Panc1 (cell line): Measurements from ENCODE around the gene PPP1R3C. TPM values are rescaled to one million over a fixed set of nuclear protein-coding genes. Genes with fewer than 3 reads are reported as not detected.
A peak's percentile ranks its signal among the peaks of the same experiment; 100 is the strongest.

Experiments used
- ATAC-seq: fragments of 200-7000 bp; cut with Tn5 transposase; 2 replicates; pipeline ENCODE4 v1.9.1; 2020; ENCODE audit warnings: mild to moderate bottlenecking, moderate library complexity
- BruUV-seq: library from RNA; stranded (reverse); fragments of 400-500 nt; replicated peaks from 2 replicates; lab custom pipeline; 2021; lab: Mats Ljungman, UMichigan
- CTCF ChIA-PET: fragments of 300-600 bp; sonication (Branson Sonifier 250); formaldehyde crosslinking; loops from one replicate; lab custom pipeline; 2022; ENCODE audit warnings: antibody characterized with exemption; lab: Charles Lee
- POLR2A ChIA-PET: fragments of 300-600 bp; sonication (Branson Sonifier 250); formaldehyde crosslinking; loops from one replicate; lab custom pipeline; 2022; ENCODE audit warnings: antibody characterized with exemption; lab: Charles Lee
- DNase-seq: peaks from one replicate; pipeline ENCODE4 v3.0.0-alpha.2; 2010; ENCODE audit warnings: low read depth, low spot score
- H3K27ac ChIP-seq: 2 replicates; pipeline ENCODE4 v1.5.1; 2011; ENCODE audit warnings: mild to moderate bottlenecking, low read length, inconsistent platforms
- H3K27me3 ChIP-seq: fragments of 200-500 bp; sonication (Bioruptor generic); 2 replicates; pipeline ENCODE4 v1.6.0; 2014; ENCODE audit warnings: low read length, inconsistent platforms; ENCODE audit not compliant: control insufficient read depth, insufficient read depth
- H3K36me3 ChIP-seq: fragments of 200-500 bp; sonication (Bioruptor generic); 2 replicates; pipeline ENCODE4 v1.5.1; 2014; ENCODE audit warnings: inconsistent platforms, mild to moderate bottlenecking, low read length, moderate library complexity; ENCODE audit not compliant: control insufficient read depth, insufficient read depth
- H3K4me1 ChIP-seq: 2 replicates; pipeline ENCODE4 v1.5.1; 2011; ENCODE audit warnings: inconsistent platforms, mild to moderate bottlenecking, low read length, moderate library complexity; ENCODE audit not compliant: control insufficient read depth, insufficient read depth
- H3K4me3 ChIP-seq, 2 experiments: 2 replicates each; pipeline ENCODE4 v1.5.1; 2011 to 2012; ENCODE audit warnings: low read depth in 2 of 2, low read length in 2 of 2, mild to moderate bottlenecking in 2 of 2, inconsistent platforms in 1 of 2, moderate library complexity in 1 of 2
- H3K9me3 ChIP-seq: fragments of 200-500 bp; sonication (Bioruptor generic); 2 replicates; pipeline ENCODE4 v1.5.1; 2014; ENCODE audit warnings: low read depth, mild to moderate bottlenecking, inconsistent platforms, low read length, moderate library complexity; ENCODE audit not compliant: control insufficient read depth, insufficient read depth
- POLR2AphosphoS5 ChIP-seq: IDR thresholded peaks from 2 replicates; pipeline ENCODE4 v1.6.1; 2012; ENCODE audit warnings: mild to moderate bottlenecking, low read depth, low read length, moderate library complexity
- SIN3A ChIP-seq: IDR thresholded peaks from 2 replicates; pipeline ENCODE4 v1.6.1; 2012; ENCODE audit warnings: low read depth, mild to moderate bottlenecking, low read length, moderate library complexity, borderline replicate concordance; ENCODE audit not compliant: insufficient read depth
- TCF7L2 ChIP-seq: IDR thresholded peaks from 2 replicates; pipeline ENCODE4 v1.6.1; 2011; ENCODE audit warnings: mild to moderate bottlenecking, low read depth, low read length, inconsistent platforms
- in situ Hi-C: cut with HindIII; loops from 2 replicates; pipeline ENCODE4 v1.10.0; 2016; ENCODE audit warnings: low sequenced_read_pairs, low pct_unique_long_range_greater_than_20kb
- intact Hi-C: fragments of 100-400 bp; cut with micrococcal nuclease; formaldehyde crosslinking; loops from one replicate; pipeline ENCODE4 v1.10.0; 2022; ENCODE audit not compliant: unreplicated experiment
- total RNA-seq: library from RNA; stranded (reverse); gene quantifications from one replicate; pipeline ENCODE4 v1.2.1, GENCODE V29; 2021; ENCODE audit not compliant: unreplicated experiment
- TF ChIP-seq, protein P1 (sequence below), 2 experiments: IDR thresholded peaks; 2 replicates each; pipeline ENCODE4 v1.6.1; 2011 to 2012; ENCODE audit warnings: low read depth in 2 of 2, control low read depth in 1 of 2, low read length in 1 of 2, mild to moderate bottlenecking in 1 of 2, moderate library complexity in 1 of 2; ENCODE audit not compliant: insufficient read depth in 1 of 2
- TF ChIP-seq, protein P2 (sequence below): fragments of 450-650 bp; IDR thresholded peaks from 2 replicates; pipeline ENCODE4 v1.5.1; 2017; ENCODE audit warnings: mild to moderate bottlenecking

Gene PPP1R3C
- total RNA-seq, 1 experiment from 2014 or later, result 1.2 TPM

DNA sequence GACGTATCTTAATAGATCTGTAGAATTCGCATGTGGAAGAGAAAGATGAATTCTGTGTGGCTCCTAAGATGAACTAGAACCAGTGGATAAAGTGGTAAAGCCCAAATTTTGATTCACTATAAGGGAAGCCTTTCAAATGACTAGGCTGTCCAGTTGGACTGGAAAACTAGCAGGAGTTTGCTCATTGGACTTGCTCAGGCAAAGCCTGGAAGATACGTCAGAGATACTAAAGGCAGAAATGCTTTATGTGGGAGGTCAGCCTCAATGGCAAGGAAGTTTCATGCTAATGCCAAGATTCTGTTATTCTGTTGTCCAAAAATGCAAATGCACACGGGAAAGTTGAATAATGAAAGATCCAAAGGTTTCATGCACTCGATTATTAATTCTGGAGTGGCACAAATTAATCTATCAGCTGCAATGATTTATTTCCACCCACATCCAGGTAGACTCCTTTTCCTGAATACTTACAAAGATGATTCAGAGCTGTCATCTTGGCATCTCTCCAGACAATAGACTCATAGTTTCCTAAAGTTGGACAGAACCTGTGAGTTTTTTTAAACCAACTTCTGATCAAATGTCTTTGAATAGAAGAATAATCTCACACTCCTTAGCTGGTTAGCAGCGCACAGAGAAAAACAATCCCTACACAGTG lies 20.5 kb upstream of the PPP1R3C start:
- intact Hi-C loops, result no loop called here
- Histone ChIP-seq H3K36me3 (no peaks in the 10 kb centered on the region), H3K9me3 (no peaks in the 10 kb centered on the region; the same call in 1 of the 2 replicates), H3K27ac (no peak overlapping the region), H3K4me1 (no peaks in the 10 kb centered on the region), H3K27me3 (peaks cover 2% of the 10 kb centered on the region; the same call in 1 of the 2 replicates), H3K4me3 (no peak overlapping the region)
- in situ Hi-C loops, result no loop called here
- no TSS peak for BruUV-seq
- ChIA-PET CTCF (no interaction called here), POLR2A (no interaction called here)
- ATAC-seq (no peak), DNase-seq (no peak)
- TF ChIP-seq, protein P1, sequence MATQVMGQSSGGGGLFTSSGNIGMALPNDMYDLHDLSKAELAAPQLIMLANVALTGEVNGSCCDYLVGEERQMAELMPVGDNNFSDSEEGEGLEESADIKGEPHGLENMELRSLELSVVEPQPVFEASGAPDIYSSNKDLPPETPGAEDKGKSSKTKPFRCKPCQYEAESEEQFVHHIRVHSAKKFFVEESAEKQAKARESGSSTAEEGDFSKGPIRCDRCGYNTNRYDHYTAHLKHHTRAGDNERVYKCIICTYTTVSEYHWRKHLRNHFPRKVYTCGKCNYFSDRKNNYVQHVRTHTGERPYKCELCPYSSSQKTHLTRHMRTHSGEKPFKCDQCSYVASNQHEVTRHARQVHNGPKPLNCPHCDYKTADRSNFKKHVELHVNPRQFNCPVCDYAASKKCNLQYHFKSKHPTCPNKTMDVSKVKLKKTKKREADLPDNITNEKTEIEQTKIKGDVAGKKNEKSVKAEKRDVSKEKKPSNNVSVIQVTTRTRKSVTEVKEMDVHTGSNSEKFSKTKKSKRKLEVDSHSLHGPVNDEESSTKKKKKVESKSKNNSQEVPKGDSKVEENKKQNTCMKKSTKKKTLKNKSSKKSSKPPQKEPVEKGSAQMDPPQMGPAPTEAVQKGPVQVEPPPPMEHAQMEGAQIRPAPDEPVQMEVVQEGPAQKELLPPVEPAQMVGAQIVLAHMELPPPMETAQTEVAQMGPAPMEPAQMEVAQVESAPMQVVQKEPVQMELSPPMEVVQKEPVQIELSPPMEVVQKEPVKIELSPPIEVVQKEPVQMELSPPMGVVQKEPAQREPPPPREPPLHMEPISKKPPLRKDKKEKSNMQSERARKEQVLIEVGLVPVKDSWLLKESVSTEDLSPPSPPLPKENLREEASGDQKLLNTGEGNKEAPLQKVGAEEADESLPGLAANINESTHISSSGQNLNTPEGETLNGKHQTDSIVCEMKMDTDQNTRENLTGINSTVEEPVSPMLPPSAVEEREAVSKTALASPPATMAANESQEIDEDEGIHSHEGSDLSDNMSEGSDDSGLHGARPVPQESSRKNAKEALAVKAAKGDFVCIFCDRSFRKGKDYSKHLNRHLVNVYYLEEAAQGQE (IDR thresholded peaks at IDR 0.05; ENCODE audit: insufficient read depth in 1 of 2, low read depth in 2 of 2, low read length in 1 of 2), result no peak
- TF ChIP-seq TCF7L2 (no peak), POLR2AphosphoS5 (no peak), SIN3A (no peak)
- TF ChIP-seq, protein P2, sequence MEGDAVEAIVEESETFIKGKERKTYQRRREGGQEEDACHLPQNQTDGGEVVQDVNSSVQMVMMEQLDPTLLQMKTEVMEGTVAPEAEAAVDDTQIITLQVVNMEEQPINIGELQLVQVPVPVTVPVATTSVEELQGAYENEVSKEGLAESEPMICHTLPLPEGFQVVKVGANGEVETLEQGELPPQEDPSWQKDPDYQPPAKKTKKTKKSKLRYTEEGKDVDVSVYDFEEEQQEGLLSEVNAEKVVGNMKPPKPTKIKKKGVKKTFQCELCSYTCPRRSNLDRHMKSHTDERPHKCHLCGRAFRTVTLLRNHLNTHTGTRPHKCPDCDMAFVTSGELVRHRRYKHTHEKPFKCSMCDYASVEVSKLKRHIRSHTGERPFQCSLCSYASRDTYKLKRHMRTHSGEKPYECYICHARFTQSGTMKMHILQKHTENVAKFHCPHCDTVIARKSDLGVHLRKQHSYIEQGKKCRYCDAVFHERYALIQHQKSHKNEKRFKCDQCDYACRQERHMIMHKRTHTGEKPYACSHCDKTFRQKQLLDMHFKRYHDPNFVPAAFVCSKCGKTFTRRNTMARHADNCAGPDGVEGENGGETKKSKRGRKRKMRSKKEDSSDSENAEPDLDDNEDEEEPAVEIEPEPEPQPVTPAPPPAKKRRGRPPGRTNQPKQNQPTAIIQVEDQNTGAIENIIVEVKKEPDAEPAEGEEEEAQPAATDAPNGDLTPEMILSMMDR, result no peak

DNA sequence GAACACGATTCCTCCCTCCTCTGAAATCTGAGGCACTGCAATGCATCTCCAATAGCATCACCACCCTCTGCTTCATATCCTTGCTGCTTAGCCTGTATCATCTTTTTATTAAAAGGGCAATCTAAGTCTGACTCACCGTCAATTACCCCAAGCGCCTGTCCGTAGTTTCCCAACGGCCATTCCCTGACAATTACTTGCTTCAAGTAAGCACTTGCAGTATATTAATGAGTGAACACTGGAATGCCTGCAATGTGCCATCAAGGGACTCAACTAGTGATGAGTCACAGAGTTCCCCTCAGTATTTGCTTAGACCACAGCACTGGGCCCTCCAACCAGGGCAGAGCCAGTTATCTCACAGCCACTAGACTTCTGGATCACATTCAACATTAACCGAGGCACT lies 19.5 kb upstream of the PPP1R3C start:
- Histone ChIP-seq H3K9me3 (no peaks in the 10 kb centered on the region), H3K4me1 (no peaks in the 10 kb centered on the region), H3K27me3 (no peaks in the 10 kb centered on the region), H3K27ac (no peak overlapping the region), H3K4me3 (no peak overlapping the region), H3K36me3 (no peaks in the 10 kb centered on the region)
- POLR2A ChIA-PET, result no interaction called here
- DNase-seq (no peak), ATAC-seq (peak; percentile 48)
- intact Hi-C loops, result no loop called here
- BruUV-seq, result no TSS peak
- TF ChIP-seq TCF7L2 (no peak), SIN3A (no peak), POLR2AphosphoS5 (no peak)
- TF ChIP-seq, protein P2, result no peak
- TF ChIP-seq, protein P1 (IDR thresholded peaks at IDR 0.05; ENCODE audit: insufficient read depth in 1 of 2, low read depth in 2 of 2, low read length in 1 of 2), result no peak
- CTCF ChIA-PET, result no interaction called here
- in situ Hi-C loops, result no loop called here
